H9 (cell line): Measurements from ENCODE around the gene LSM4. TPM values are rescaled to one million over a fixed set of nuclear protein-coding genes. Genes with fewer than 3 reads are reported as not detected.

Experiments used
- DNase-seq: peaks from one replicate; pipeline ENCODE4 v3.0.0-alpha.2; 2017
- H2AFZ ChIP-seq: one replicate; pipeline ENCODE4 v1.6.1; 2013; ENCODE audit warnings: mild to moderate bottlenecking, low read length, control low read depth, moderate library complexity
- H2AK5ac ChIP-seq: 2 replicates; pipeline ENCODE4 v1.6.1; 2013; ENCODE audit warnings: low read length, control low read depth, mixed read lengths; ENCODE audit not compliant: insufficient read length
- H2BK120ac ChIP-seq: one replicate; pipeline ENCODE4 v1.6.1; 2013; ENCODE audit warnings: low read depth, mild to moderate bottlenecking, low read length, control low read depth, inconsistent platforms; ENCODE audit not compliant: poor library complexity, severe bottlenecking
- H2BK12ac ChIP-seq: 2 replicates; pipeline ENCODE4 v1.6.1; 2013; ENCODE audit warnings: low read length, control low read depth, mixed read lengths, low read depth; ENCODE audit not compliant: insufficient read length
- H2BK15ac ChIP-seq: 2 replicates; pipeline ENCODE4 v1.6.1; 2013; ENCODE audit warnings: low read depth, low read length, control low read depth
- H2BK20ac ChIP-seq: one replicate; pipeline ENCODE4 v1.6.1; 2013; ENCODE audit warnings: low read depth, mild to moderate bottlenecking, low read length, control low read depth, inconsistent platforms; ENCODE audit not compliant: poor library complexity, severe bottlenecking
- H2BK5ac ChIP-seq: 2 replicates; pipeline ENCODE4 v1.6.1; 2013; ENCODE audit warnings: low read length, control low read depth, mixed read lengths; ENCODE audit not compliant: insufficient read length
- H3K14ac ChIP-seq: 2 replicates; pipeline ENCODE4 v1.6.1; 2013; ENCODE audit warnings: low read length, control low read depth; ENCODE audit not compliant: insufficient read depth
- H3K18ac ChIP-seq: 2 replicates; pipeline ENCODE4 v1.6.1; 2013; ENCODE audit warnings: low read depth, mild to moderate bottlenecking, mixed read lengths, low read length, control low read depth; ENCODE audit not compliant: insufficient read length
- H3K23ac ChIP-seq: 2 replicates; pipeline ENCODE4 v1.6.1; 2013; ENCODE audit warnings: low read length, control low read depth, mixed read lengths, low read depth; ENCODE audit not compliant: insufficient read length
- H3K23me2 ChIP-seq: 2 replicates; pipeline ENCODE4 v1.6.1; 2013; ENCODE audit warnings: low read depth, mild to moderate bottlenecking, mixed read lengths, low read length, control low read depth; ENCODE audit not compliant: insufficient read length, poor library complexity, severe bottlenecking
- H3K27ac ChIP-seq: 2 replicates; pipeline ENCODE4 v1.5.1; 2013; ENCODE audit warnings: low read length, control low read depth, mixed read lengths, low read depth; ENCODE audit not compliant: insufficient read length
- H3K27me3 ChIP-seq: 2 replicates; pipeline ENCODE4 v1.6.1; 2013; ENCODE audit warnings: low read length, control low read depth, inconsistent platforms; ENCODE audit not compliant: insufficient read depth
- H3K4ac ChIP-seq: 2 replicates; pipeline ENCODE4 v1.6.1; 2013; ENCODE audit warnings: low read depth, mild to moderate bottlenecking, control low read depth, inconsistent platforms, low read length, moderate library complexity
- H3K4me1 ChIP-seq: 2 replicates; pipeline ENCODE4 v1.6.1; 2013; ENCODE audit warnings: low read length, control low read depth, inconsistent platforms; ENCODE audit not compliant: insufficient read depth
- H3K4me2 ChIP-seq: 2 replicates; pipeline ENCODE4 v1.6.1; 2013; ENCODE audit warnings: low read length, control low read depth, mixed read lengths; ENCODE audit not compliant: insufficient read length, insufficient read depth
- H3K56ac ChIP-seq: 2 replicates; pipeline ENCODE4 v1.6.1; 2013; ENCODE audit warnings: low read depth, mild to moderate bottlenecking, mixed read lengths, low read length, control low read depth; ENCODE audit not compliant: insufficient read length
- H3K79me1 ChIP-seq: 2 replicates; pipeline ENCODE4 v1.6.1; 2013; ENCODE audit warnings: low read depth, mild to moderate bottlenecking, moderate library complexity, low read length, control low read depth, inconsistent platforms; ENCODE audit not compliant: insufficient read depth, poor library complexity, severe bottlenecking
- H3K79me2 ChIP-seq: 2 replicates; pipeline ENCODE4 v1.6.1; 2013; ENCODE audit warnings: low read length, control low read depth, inconsistent platforms; ENCODE audit not compliant: insufficient read depth
- H3K9ac ChIP-seq: 2 replicates; pipeline ENCODE4 v1.6.1; 2013; ENCODE audit warnings: low read length, control low read depth, mixed read lengths; ENCODE audit not compliant: insufficient read length; ENCODE audit errors: extremely low read depth
- H3K9me3 ChIP-seq: one replicate; pipeline ENCODE4 v1.6.1; 2013; ENCODE audit warnings: low read depth, low read length, inconsistent platforms; ENCODE audit not compliant: control insufficient read depth
- H3T11ph ChIP-seq: one replicate; pipeline ENCODE4 v1.6.1; 2013; ENCODE audit warnings: mild to moderate bottlenecking, low read length, control low read depth, inconsistent platforms
- H4K20me1 ChIP-seq: one replicate; pipeline ENCODE4 v1.6.1; 2013; ENCODE audit not compliant: control insufficient read depth, insufficient read length, insufficient read depth
- H4K5ac ChIP-seq: 2 replicates; pipeline ENCODE4 v1.6.1; 2013; ENCODE audit warnings: low read depth, mild to moderate bottlenecking, mixed read lengths, low read length, control low read depth; ENCODE audit not compliant: insufficient read length
- H4K8ac ChIP-seq: replicated peaks from 2 replicates; pipeline ENCODE4 v1.6.1; 2013; ENCODE audit warnings: low read length, control low read depth, mixed read lengths, low read depth; ENCODE audit not compliant: insufficient read length
- H4K91ac ChIP-seq: 2 replicates; pipeline ENCODE4 v1.6.1; 2013; ENCODE audit warnings: low read depth, mild to moderate bottlenecking, moderate library complexity, mixed read lengths, low read length, control low read depth; ENCODE audit not compliant: insufficient read length
- H3K27ac Mint-ChIP-seq, 3 experiments: 2 replicates in 2 of 3; 3 replicates in 1 of 3; pipeline ENCODE4 v1.8.0; 2020 to 2021; ENCODE audit warnings: mixed read lengths in 3 of 3, mild to moderate bottlenecking in 1 of 3, moderate library complexity in 1 of 3
- H3K27me3 Mint-ChIP-seq: 2 replicates; pipeline ENCODE4 v1.8.0; 2021; ENCODE audit warnings: low read depth, mild to moderate bottlenecking, moderate library complexity, mixed read lengths
- H3K36me3 Mint-ChIP-seq, 3 experiments: 2 replicates in 2 of 3; 3 replicates in 1 of 3; pipeline ENCODE4 v1.8.0; 2020 to 2021; ENCODE audit warnings: low read depth in 3 of 3, mixed read lengths in 3 of 3; ENCODE audit not compliant: insufficient read depth in 1 of 3
- H3K4me1 Mint-ChIP-seq, 2 experiments: 2 replicates each; pipeline ENCODE4 v1.8.0; 2020; ENCODE audit warnings: mixed read lengths in 2 of 2
- H3K4me3 Mint-ChIP-seq, 2 experiments: 2 replicates in 1 of 2; 3 replicates in 1 of 2; pipeline ENCODE4 v1.8.0; 2020 to 2021; ENCODE audit warnings: mild to moderate bottlenecking in 2 of 2, mixed read lengths in 2 of 2, moderate library complexity in 1 of 2
- H3K9me3 Mint-ChIP-seq, 2 experiments: 2 replicates in 1 of 2; 3 replicates in 1 of 2; pipeline ENCODE4 v1.8.0; 2020; ENCODE audit warnings: mild to moderate bottlenecking in 2 of 2, mixed read lengths in 2 of 2, moderate library complexity in 1 of 2
- WGBS: extraction: QIAGEN DNeasy Blood & Tissue Kit; methylation state at CpG from one replicate; pipeline ENCODE4 v1.1.7; 2013; ENCODE audit warnings: missing lambda C conversion rate, low lambda C conversion rate, mixed read lengths; ENCODE audit not compliant: insufficient read length; ENCODE audit errors: extremely low coverage; 5-methylcytosine and 5-hydroxymethylcytosine counted together
- total RNA-seq: library from RNA; stranded (reverse); gene quantifications from 2 replicates; pipeline ENCODE4 v1.2.1, GENCODE V29; 2021
- TF ChIP-seq, protein P1 (sequence below): fragments of 200-600 bp; sonication (generic); conservative IDR thresholded peaks from 3 replicates; pipeline ENCODE4 v1.8.0; 2021; ENCODE audit warnings: antibody characterized with exemption, mild to moderate bottlenecking

Gene LSM4
- total RNA-seq, 1 experiment from 2014 or later: 342 TPM

DNA sequence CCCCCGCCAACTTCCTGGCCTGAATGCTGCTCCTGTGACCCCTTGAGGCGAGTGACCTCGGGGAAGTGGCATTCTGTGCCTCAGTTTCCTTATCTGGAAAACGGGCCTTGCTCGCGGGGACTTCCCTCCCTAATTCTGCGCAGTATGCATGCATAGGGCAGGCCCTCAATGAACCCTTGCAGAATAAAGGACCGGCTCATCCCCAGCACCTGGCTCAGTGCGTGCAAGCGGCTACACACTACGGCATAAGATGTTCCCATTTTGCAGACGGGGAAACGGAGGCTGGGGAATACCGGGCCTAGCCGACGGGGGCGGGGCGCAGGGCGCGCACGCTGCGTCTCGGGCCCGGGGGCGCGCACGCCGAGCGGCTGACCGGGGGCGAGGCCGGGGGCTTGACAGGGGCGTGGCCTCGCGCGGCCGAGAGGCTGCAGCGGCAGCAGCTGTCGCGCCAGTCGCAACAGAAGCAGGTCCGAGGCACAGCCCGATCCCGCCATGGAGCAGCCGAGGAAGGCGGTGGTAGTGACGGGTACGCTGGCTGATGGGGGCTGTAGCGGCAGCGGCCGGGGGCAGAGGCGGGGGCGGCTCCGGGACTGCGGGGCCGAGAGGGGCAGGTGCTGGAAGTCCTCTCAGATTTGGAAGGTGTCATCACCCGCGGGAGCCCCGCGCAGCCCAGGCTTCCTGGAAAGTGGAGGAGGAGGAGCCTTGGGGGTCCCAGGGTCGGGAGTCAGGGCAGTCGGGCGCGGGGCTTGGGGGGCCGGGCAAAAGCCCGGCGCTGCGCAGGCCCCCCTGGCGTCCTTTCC lies 17.5 kb upstream of the LSM4 start, which contains the start of gene PGPEP1:
TSS of gene PGPEP1 (plus strand) at position 409 of the 800 bp plus-strand sequence. CDS start at position 493, 84 bp downstream.
- TF ChIP-seq, protein P1, sequence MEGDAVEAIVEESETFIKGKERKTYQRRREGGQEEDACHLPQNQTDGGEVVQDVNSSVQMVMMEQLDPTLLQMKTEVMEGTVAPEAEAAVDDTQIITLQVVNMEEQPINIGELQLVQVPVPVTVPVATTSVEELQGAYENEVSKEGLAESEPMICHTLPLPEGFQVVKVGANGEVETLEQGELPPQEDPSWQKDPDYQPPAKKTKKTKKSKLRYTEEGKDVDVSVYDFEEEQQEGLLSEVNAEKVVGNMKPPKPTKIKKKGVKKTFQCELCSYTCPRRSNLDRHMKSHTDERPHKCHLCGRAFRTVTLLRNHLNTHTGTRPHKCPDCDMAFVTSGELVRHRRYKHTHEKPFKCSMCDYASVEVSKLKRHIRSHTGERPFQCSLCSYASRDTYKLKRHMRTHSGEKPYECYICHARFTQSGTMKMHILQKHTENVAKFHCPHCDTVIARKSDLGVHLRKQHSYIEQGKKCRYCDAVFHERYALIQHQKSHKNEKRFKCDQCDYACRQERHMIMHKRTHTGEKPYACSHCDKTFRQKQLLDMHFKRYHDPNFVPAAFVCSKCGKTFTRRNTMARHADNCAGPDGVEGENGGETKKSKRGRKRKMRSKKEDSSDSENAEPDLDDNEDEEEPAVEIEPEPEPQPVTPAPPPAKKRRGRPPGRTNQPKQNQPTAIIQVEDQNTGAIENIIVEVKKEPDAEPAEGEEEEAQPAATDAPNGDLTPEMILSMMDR: no peak
- Histone ChIP-seq H3K18ac (peak within 1 kb of the TSS; percentile 11), H3K4ac (no peak within 1 kb of the TSS), H3K4me1 (peaks cover 2% of the 10 kb centered on the region), H2BK120ac (no peak within 1 kb of the TSS), H3K9me3 (no peaks in the 10 kb centered on the region), H4K5ac (no peak within 1 kb of the TSS), H2BK15ac (0 out of 2 replicates have a peak within 1 kb of the TSS, but pooled peaks have one; percentile 26), H4K8ac (no peak within 1 kb of the TSS), H3K14ac (0 out of 2 replicates have a peak within 1 kb of the TSS, but pooled peaks have one; percentile 20), H3K4me2 (peak within 1 kb of the TSS; percentile 33), H3K27me3 (no peaks in the 10 kb centered on the region), H3K79me1 (no peaks in the 10 kb centered on the region), H3K56ac (no peak within 1 kb of the TSS), H3K79me2 (no peaks in the 10 kb centered on the region), H3K27ac (no peak within 1 kb of the TSS), H3T11ph (no peak within 1 kb of the TSS), H2AFZ (no peak within 1 kb of the TSS), H2AK5ac (no peak within 1 kb of the TSS), H3K23ac (no peak within 1 kb of the TSS), H2BK20ac (no peak within 1 kb of the TSS), H4K20me1 (no peaks in the 10 kb centered on the region), H2BK5ac (no peak within 1 kb of the TSS), H2BK12ac (no peak within 1 kb of the TSS), H3K23me2 (peaks cover 7% of the 10 kb centered on the region), H4K91ac (no peak within 1 kb of the TSS), H3K9ac (peak within 1 kb of the TSS; percentile 16)
- Mint-ChIP-seq H3K27me3 (no peaks in the 10 kb centered on the region; the same call in 1 of the 2 replicates), H3K9me3 (no peaks in the 10 kb centered on the region; a peak in 1 of 5 replicates), H3K27ac (peak within 1 kb of the TSS; percentile 23 to 90 (median 25); a peak in 5 of 7 replicates), H3K36me3 (peaks cover 0 to 14% (median 0%) of the 10 kb centered on the region in 3 experiments; a peak in 2 of 7 replicates), H3K4me1 (peaks cover 34 to 47% of the 10 kb centered on the region in 2 experiments), H3K4me3 (peak within 1 kb of the TSS; percentile 82 to 89)
- peak; percentile 83 for DNase-seq
- WGBS: no CpG with 5 or more reads among the region's 69 CpGs
